ENCODE results near the gene KIRREL3. TPM values are rescaled to one million over a fixed set of nuclear protein-coding genes. Genes with fewer than 3 reads are reported as not detected.

KIRREL3 gene
- total RNA-seq, 1 donor from 2014 or later: 0.82 TPM

DNA sequence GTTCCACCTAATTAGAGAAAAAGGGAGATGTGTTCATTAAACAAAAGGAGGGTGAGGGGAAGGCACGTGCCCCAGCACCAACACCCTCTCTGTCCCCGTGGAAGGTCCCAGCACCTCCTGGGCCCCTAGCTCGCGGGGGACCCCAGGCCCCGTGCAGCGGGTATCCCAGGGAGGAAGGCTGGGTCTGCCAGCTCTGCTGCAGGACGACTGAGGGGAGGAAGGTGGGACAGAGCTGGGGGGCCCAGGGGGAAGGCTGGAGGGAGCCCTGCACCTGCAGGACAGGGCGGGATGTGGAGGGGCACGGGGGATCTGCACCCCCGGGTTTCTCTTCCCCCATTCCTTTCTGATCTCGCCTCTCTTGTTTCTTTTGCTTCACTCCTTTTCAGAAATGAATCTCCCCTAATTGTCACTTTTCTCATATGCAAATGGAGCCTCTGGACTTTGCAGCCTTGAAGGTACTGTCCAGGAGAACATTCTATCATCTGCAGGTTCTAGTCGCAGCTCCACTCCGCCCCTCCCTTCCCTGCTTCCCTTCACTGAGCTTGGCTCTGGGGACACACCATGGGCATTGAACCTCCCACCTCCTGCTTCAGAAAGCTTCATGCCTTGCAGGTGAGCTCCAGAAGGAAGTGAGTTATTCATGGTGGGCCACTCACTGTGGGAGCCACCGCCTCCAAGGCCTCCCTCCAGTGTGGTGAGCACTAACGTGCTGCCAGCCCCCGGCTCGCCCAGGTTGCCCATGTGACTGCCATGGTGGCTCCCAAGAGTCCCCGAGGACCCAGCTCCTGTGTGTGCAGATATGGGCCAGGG lies 534.1 kb downstream of the KIRREL3 start:
- H3K27me3 Mint-ChIP-seq (ENCODE audit: low read depth): no peaks in the 10 kb centered on the region
- no peaks in the 10 kb centered on the region for H3K36me3 Mint-ChIP-seq (ENCODE audit: low read depth)
- H3K9me3 Mint-ChIP-seq: no peaks in the 10 kb centered on the region
- no peak for DNase-seq (ENCODE audit: low read depth, low spot score)
- H3K4me3 Mint-ChIP-seq: no peak overlapping the region
- TF ChIP-seq, protein P1, sequence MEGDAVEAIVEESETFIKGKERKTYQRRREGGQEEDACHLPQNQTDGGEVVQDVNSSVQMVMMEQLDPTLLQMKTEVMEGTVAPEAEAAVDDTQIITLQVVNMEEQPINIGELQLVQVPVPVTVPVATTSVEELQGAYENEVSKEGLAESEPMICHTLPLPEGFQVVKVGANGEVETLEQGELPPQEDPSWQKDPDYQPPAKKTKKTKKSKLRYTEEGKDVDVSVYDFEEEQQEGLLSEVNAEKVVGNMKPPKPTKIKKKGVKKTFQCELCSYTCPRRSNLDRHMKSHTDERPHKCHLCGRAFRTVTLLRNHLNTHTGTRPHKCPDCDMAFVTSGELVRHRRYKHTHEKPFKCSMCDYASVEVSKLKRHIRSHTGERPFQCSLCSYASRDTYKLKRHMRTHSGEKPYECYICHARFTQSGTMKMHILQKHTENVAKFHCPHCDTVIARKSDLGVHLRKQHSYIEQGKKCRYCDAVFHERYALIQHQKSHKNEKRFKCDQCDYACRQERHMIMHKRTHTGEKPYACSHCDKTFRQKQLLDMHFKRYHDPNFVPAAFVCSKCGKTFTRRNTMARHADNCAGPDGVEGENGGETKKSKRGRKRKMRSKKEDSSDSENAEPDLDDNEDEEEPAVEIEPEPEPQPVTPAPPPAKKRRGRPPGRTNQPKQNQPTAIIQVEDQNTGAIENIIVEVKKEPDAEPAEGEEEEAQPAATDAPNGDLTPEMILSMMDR (conservative IDR thresholded peaks at IDR 0.05): no peak
- H3K27ac Mint-ChIP-seq (ENCODE audit: unreplicated experiment): no peak overlapping the region
- no peaks in the 10 kb centered on the region for H3K4me1 Mint-ChIP-seq

DNA sequence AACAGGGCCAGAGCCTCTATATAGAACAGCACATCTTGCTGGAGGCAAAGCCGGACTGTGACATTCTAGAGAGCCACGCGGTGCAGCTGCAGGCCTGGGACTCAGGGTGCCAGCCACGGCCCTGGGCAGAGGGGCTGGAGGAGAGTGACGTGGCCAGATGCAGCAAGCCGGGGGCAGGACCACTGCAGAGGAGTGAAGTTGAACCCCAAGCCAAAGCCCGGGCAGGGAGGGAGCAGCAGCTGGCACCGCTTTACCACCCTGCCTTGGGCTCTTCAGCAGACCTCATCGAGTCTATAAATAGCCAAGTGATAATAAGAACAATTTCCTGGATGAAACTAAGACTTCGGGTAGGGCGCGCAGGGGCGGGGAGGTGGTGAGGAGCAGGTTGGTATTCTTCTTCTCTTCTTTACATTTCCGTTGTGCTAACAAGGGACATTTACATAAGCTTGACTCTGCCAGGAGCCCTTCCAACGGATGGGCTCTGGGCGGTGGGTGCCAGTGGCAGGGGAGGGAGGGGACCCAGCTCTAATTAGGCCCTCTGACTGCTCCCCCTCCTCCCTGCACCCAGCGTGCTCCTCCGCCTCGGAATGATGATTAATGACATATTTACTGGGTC lies 534.9 kb downstream of the KIRREL3 start:
- Mint-ChIP-seq H3K27me3 (ENCODE audit: low read depth) (no peaks in the 10 kb centered on the region), H3K27ac (ENCODE audit: unreplicated experiment) (no peak overlapping the region), H3K36me3 (ENCODE audit: low read depth) (no peaks in the 10 kb centered on the region), H3K4me3 (no peak overlapping the region), H3K4me1 (no peaks in the 10 kb centered on the region), H3K9me3 (no peaks in the 10 kb centered on the region)
- TF ChIP-seq, protein P1 (conservative IDR thresholded peaks at IDR 0.05): no peak
- no peak for DNase-seq (ENCODE audit: low read depth, low spot score)

DNA sequence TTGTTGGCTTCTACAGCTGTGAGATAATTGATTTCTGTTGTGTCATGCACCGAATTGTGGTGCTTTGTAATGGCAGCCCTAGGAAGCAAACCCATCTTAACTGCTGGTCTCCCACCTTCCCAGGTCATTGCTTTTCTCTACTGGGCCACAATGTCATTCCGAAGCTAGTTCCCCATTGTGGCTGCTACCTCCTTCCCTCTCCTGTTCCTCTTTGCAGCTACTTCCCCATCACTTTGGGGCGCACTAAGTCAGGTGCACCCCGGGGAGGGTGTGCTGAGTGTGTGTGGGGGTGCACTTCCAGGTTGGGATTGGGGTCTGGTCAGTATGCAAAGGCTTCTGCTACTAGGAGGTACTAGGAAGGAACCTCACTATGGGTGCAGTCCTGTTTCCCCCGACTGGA lies 535.8 kb downstream of the KIRREL3 start:
- TF ChIP-seq, protein P1 (conservative IDR thresholded peaks at IDR 0.05): no peak
- Mint-ChIP-seq H3K27me3 (ENCODE audit: low read depth) (no peaks in the 10 kb centered on the region), H3K27ac (ENCODE audit: unreplicated experiment) (no peak overlapping the region), H3K36me3 (ENCODE audit: low read depth) (no peaks in the 10 kb centered on the region), H3K4me1 (peaks cover 2% of the 10 kb centered on the region), H3K9me3 (no peaks in the 10 kb centered on the region), H3K4me3 (no peak overlapping the region)
- no peak for DNase-seq (ENCODE audit: low read depth, low spot score)

DNA sequence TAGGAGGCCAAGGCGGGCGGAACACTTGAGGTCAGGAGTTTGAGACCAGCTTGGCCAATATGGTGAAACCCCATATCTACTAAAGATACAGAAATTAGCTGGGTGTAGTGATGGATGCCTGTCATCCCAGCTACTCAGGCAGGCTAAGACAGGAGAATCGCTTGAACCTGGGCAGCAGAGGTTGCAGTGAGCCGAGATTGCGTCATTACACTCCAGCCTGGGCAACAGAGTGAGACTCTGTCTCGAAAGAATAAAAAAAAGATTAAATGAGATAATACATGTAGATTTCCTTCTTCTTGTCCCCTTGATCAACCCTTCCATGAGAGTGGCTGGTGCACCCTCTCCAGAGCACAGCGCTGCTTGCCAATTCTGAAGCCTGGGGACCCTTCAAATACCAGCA lies 538.1 kb downstream of the KIRREL3 start:
- no peaks in the 10 kb centered on the region for H3K36me3 Mint-ChIP-seq (ENCODE audit: low read depth)
- H3K4me1 Mint-ChIP-seq: peaks cover 7% of the 10 kb centered on the region
- H3K27ac Mint-ChIP-seq (ENCODE audit: unreplicated experiment): no peak overlapping the region
- TF ChIP-seq, protein P1 (conservative IDR thresholded peaks at IDR 0.05): no peak
- no peaks in the 10 kb centered on the region for H3K27me3 Mint-ChIP-seq (ENCODE audit: low read depth)
- no peak for DNase-seq (ENCODE audit: low read depth, low spot score)
- H3K4me3 Mint-ChIP-seq: no peak overlapping the region
- H3K9me3 Mint-ChIP-seq: no peaks in the 10 kb centered on the region

DNA sequence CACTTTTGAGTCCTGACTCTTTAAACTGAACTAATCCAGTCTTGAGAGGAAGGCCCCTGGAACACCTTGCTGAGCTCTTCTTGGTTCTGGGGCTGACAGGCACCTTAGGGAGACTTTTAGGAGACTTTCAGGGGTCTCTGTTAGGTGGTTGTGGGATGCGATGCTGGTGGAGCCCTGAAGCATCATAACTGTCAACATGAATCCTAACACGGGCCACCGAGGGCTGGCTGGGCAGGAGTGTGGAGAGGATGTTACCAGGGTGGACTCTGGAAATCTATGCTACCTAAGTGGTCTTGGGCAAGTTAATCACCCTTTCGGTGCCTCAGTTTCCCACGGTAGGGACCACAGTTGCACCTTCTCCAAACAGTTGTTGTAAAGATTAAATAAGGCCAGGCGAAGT lies 538.6 kb downstream of the KIRREL3 start:
- no peaks in the 10 kb centered on the region for H3K9me3 Mint-ChIP-seq
- no peak for DNase-seq (ENCODE audit: low read depth, low spot score)
- H3K36me3 Mint-ChIP-seq (ENCODE audit: low read depth): no peaks in the 10 kb centered on the region
- TF ChIP-seq, protein P1 (conservative IDR thresholded peaks at IDR 0.05): no peak
- no peaks in the 10 kb centered on the region for H3K27me3 Mint-ChIP-seq (ENCODE audit: low read depth)
- no peak overlapping the region for H3K27ac Mint-ChIP-seq (ENCODE audit: unreplicated experiment)
- H3K4me3 Mint-ChIP-seq: no peak overlapping the region
- H3K4me1 Mint-ChIP-seq: peaks cover 7% of the 10 kb centered on the region

Data from neural crest cell (in vitro differentiated cells).